Urinary bladder (tissue), 4 donors: ENCODE measurements around the gene PCBP4. TPM values are rescaled to one million over a fixed set of nuclear protein-coding genes. Genes with fewer than 3 reads are reported as not detected.
A peak's percentile ranks its signal among the peaks of the same experiment; 100 is the strongest.
"Not testable (repeated sequence)": the region's sequence is repeated elsewhere in the genome, so short reads cannot be mapped to it uniquely, and the experiment has no call there.

Source experiments
- DNase-seq: peaks from one replicate; pipeline ENCODE4 v3.0.0-alpha.2; 2015; ENCODE audit errors: extremely low spot score
- H3K27ac ChIP-seq: one replicate; pipeline ENCODE4 v1.5.1; 2013; ENCODE audit warnings: low read depth, mild to moderate bottlenecking, moderate library complexity
- H3K36me3 ChIP-seq: one replicate; pipeline ENCODE4 v1.6.1; 2013; ENCODE audit warnings: mild to moderate bottlenecking, moderate library complexity; ENCODE audit not compliant: insufficient read depth
- H3K4me1 ChIP-seq: one replicate; pipeline ENCODE4 v1.6.1; 2013; ENCODE audit warnings: mild to moderate bottlenecking, moderate library complexity; ENCODE audit not compliant: insufficient read depth
- H3K4me3 ChIP-seq: one replicate; pipeline ENCODE4 v1.5.1; 2013; ENCODE audit warnings: low read depth, low read length
- WGBS: extraction: QIAGEN DNeasy Blood & Tissue Kit; methylation state at CpG from one replicate; pipeline ENCODE4 v1.1.7; 2013; 5-methylcytosine and 5-hydroxymethylcytosine counted together
- polyA plus RNA-seq: library from polyadenylated mRNA; stranded (reverse); fragments of 200-250 nt; gene quantifications from one replicate; pipeline ENCODE4 v1.2.3, GENCODE V29; 2013
- total RNA-seq: library from RNA; depleted of rRNA; stranded (reverse); fragments of >200 nt; gene quantifications from one replicate; pipeline ENCODE4 v1.2.3, GENCODE V29; 2014
- donor health status: healthy with polysubstance abuse.
- donor health status: healthy.

Gene PCBP4
- total and polyA plus RNA-seq, 2 donors: 22.4 to 43.9 TPM

- Histone ChIP-seq H3K36me3 (no peaks in the 10 kb centered on the region), H3K4me3 (no peak overlapping the region), H3K27ac (no peak overlapping the region), H3K4me1 (no peaks in the 10 kb centered on the region)
- DNase-seq: no peak
- WGBS: 77% methylated on average over 6 of the region's 6 CpGs
Observed at GRCh38 chr3:52002748-52003147, 35.5 kb upstream of the PCBP4 start.

GRCh38 chr3:52001443-52001974, 34.3 kb upstream of the PCBP4 start:
- no peaks in the 10 kb centered on the region for H3K4me1 ChIP-seq
- 2% methylated on average over 18 of the region's 18 CpGs for WGBS

GRCh38 chr3:51999846-52000245, 32.6 kb upstream of the PCBP4 start:
- WGBS: 76% methylated on average over 2 of the region's 2 CpGs

More at GRCh38 chr3:52001443-52001974, 34.3 kb upstream of the PCBP4 start:
- Histone ChIP-seq H3K27ac (no peak overlapping the region), H3K36me3 (no peaks in the 10 kb centered on the region), H3K4me3 (no peak overlapping the region)
- DNase-seq: no peak

GRCh38 chr3:51998774-51999173, 31.5 kb upstream of the PCBP4 start:
- WGBS: 58% methylated on average over 7 of the region's 7 CpGs
- Histone ChIP-seq H3K4me3 (no peak overlapping the region), H3K27ac (no peak overlapping the region), H3K4me1 (no peaks in the 10 kb centered on the region), H3K36me3 (peaks cover 3% of the 10 kb centered on the region)
- no peak for DNase-seq

More at GRCh38 chr3:51999846-52000245, 32.6 kb upstream of the PCBP4 start:
- Histone ChIP-seq H3K4me3 (no peak overlapping the region), H3K36me3 (no peaks in the 10 kb centered on the region), H3K27ac (no peak overlapping the region), H3K4me1 (no peaks in the 10 kb centered on the region)
- DNase-seq: no peak

DNA sequence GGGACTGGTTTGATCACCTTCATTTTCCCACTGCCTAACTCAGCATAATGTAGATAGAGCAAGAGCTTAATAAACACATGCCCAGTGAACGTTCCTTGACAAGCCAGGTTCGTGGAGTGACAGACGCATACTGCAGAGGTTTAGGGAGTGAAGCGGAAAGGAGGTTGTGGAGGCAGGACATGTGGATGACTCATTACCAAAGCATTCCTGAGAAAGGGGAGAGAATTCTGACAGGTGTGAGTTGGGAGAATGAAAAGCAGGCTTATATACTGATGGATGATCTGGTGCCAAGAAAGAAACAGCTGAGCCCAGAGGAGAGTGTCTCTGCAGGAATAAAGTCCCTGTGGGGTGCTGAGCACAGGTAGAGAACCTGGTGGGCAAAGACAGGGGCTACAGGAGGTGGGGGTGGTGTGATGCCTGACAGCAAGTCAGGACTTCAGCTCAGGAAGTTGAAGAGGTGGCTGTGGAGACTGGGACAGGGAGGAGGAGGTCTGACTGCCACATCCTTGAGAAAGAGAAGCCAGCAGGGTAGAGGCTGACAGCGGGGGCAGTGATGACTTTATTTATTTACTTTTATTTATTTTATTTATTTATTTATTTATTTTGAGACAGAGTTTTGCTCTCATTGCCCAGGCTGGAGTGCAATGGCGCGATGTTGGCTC, 30.8 kb upstream of the PCBP4 start:
- H3K4me1 ChIP-seq: peaks cover 2% of the 10 kb centered on the region
- no peak overlapping the region for H3K27ac ChIP-seq
- no peak overlapping the region for H3K4me3 ChIP-seq
- peaks cover 3% of the 10 kb centered on the region for H3K36me3 ChIP-seq
- DNase-seq: no peak
- WGBS: 52% methylated on average over 7 of the region's 7 CpGs

- DNase-seq: no peak
- H3K36me3 ChIP-seq: peaks cover 3% of the 10 kb centered on the region
- 67% methylated on average over 2 of the region's 2 CpGs for WGBS
- no peak overlapping the region for H3K4me3 ChIP-seq
- H3K4me1 ChIP-seq: peaks cover 2% of the 10 kb centered on the region
- no peak overlapping the region for H3K27ac ChIP-seq
Observed at GRCh38 chr3:51997172-51997571, 29.9 kb upstream of the PCBP4 start.

DNA sequence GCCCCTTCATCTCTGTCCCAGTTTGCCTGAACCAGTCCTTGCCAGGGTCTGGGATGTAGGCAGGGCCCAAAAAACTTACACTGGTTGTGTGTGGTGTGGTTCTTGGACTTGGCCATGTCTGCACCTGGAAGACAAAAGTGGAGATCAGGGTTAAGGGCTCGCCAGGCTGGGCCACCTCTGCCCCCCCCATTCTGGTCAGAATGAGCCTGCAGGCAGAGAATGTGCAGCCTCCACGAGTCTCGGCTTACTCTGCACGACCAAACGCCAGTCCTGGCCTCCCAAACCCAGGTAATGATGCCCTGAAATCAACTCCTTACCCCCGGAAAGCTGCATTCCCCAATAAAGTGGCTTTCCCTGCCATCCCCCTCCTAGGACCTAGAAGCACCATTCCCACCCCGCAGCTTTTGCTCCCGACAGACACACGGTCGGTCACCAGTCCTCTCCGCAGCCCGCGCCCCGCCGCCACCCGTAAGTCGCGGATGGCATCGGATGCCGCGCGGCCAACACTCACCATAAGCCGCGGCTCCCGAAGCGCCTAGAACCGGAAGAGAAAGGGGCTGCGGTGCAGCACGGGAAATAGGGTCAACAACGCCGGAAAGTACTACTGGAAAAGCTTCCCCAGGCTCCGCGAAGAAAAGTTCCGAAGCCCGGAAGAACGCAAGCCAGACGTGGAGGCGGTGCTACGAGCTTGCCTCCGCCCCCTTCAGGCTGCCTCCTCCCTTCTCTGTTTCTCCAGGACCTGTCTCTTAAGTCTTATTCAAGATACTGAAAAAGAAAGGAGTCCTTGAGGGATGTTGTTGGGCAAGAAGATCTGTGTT, 28.3 kb upstream of the PCBP4 start, which contains the start of gene RPL29:
TSS of gene RPL29 (minus strand) at position 550 of the 818 bp plus-strand sequence. CDS start at position 116, 434 bp downstream.
- WGBS: under 1% methylated on average over 40 of the region's 40 CpGs
- peak within 1 kb of the TSS; percentile 66 for H3K4me3 ChIP-seq
- peaks cover 3% of the 10 kb centered on the region for H3K36me3 ChIP-seq
- peaks cover 2% of the 10 kb centered on the region for H3K4me1 ChIP-seq
- H3K27ac ChIP-seq: peak within 1 kb of the TSS; percentile 87
- peak; percentile 88 for DNase-seq

DNA sequence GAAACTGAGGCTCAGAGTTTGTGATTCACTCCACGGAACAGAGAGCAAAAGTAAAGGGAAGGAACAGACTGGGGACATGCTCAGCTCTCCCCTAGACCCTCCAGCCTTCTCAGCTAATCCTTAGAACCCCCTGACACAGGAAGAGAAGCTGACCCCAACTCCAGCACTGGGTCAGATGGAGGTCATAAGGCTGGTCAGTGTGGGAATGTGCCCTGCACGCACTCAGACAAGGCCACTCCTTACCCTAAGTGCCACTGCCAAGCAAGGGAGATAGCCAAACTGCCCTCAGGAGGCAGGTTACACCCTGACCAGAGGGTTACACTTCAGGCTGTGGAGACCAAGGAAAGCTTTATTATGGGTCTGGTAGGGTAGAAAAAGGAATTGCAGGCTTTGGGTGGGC, 27.3 kb upstream of the PCBP4 start:
- 80% methylated on average over 2 of the region's 2 CpGs for WGBS
- Histone ChIP-seq H3K4me3 (no peak overlapping the region), H3K36me3 (peaks cover 3% of the 10 kb centered on the region), H3K4me1 (peaks cover 2% of the 10 kb centered on the region), H3K27ac (no peak overlapping the region)
- DNase-seq: no peak

DNA sequence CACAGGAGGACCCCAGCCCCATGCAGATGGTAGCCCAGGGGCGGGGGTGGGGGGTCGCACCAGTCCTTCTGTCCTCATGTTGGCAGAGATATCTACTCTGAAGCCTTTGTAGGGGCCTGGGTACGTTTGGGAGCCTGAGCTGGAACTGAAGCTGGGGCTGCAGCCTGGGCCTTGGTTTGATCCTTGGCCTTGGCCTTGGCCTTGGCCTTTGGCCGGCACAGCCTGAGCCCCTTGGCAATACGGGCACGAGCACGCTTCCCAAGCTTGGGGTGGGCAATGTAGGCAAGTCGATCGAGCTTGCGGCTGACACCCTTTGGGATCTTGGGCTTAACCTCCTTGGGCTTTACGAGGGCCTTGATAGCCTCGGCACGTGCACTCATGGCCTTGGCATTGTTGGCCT, 26.4 kb upstream of the PCBP4 start:
- not testable (repeated sequence) for H3K36me3 ChIP-seq, H3K4me3 ChIP-seq, H3K4me1 ChIP-seq, H3K27ac ChIP-seq, DNase-seq
- 85% methylated on average over 10 of the region's 13 CpGs for WGBS

GRCh38 chr3:51992017-51992682, 24.9 kb upstream of the PCBP4 start:
- 85% methylated on average over 3 of the region's 3 CpGs for WGBS
- Histone ChIP-seq H3K27ac (no peak overlapping the region), H3K4me3 (no peak overlapping the region), H3K4me1 (peaks cover 2% of the 10 kb centered on the region), H3K36me3 (peaks cover 3% of the 10 kb centered on the region)
- DNase-seq: no peak

- not testable (repeated sequence) for H3K4me3 ChIP-seq, H3K4me1 ChIP-seq, DNase-seq, H3K36me3 ChIP-seq, H3K27ac ChIP-seq
- 69% methylated on average over 38 of the region's 38 CpGs for WGBS
Observed at GRCh38 chr3:51990501-51990971, 23.3 kb upstream of the PCBP4 start.

DNA sequence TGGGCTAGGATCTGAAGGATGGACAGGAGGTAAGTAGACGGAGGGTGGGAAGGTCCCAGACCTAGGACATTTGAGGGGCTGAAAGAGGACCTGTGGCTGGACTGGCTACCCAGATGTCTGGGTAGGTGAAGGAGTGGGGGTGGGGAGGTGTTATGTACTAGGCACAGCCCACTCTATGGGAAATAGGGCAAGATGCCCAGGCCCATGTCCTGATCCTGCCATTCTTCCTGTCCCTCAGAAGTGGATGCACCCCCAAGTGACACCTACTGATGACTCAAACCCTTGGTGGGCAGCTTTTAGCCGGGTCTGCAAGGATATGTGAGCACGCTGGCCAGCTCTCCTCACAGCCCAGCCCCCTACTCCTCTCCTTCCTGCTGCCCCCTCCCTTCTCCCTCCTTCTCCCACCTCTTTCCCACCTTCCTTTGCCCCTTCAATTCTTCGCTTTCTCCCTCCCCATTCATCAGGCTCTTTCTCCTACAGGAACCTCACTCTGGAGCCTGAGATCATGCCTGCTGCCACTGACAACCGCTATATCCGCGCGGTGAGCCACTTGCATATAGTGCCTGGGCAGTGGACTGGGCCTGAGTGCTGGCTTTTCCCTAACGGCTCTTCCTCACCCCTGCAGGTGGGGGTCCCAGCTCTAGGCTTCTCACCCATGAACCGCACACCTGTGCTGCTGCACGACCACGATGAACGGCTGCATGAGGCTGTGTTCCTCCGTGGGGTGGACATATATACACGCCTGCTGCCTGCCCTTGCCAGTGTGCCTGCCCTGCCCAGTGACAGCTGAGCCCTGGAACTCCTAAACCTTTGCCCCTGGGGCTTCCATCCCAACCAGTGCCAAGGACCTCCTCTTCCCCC, 21.3 kb upstream of the PCBP4 start:
- no peaks in the 10 kb centered on the region for H3K36me3 ChIP-seq
- no peak for DNase-seq
- H3K4me1 ChIP-seq: peaks cover 2% of the 10 kb centered on the region
- no peak overlapping the region for H3K27ac ChIP-seq
- H3K4me3 ChIP-seq: no peak overlapping the region
- 79% methylated on average over 15 of the region's 15 CpGs for WGBS

- Histone ChIP-seq H3K4me3 (no peak overlapping the region), H3K36me3 (no peaks in the 10 kb centered on the region), H3K27ac (no peak overlapping the region), H3K4me1 (no peaks in the 10 kb centered on the region)
- 88% methylated on average over 7 of the region's 7 CpGs for WGBS
- no peak for DNase-seq
Observed at GRCh38 chr3:51987568-51987967, 20.3 kb upstream of the PCBP4 start.
